Measurements from ENCODE around the gene CD34. TPM values are rescaled to one million over a fixed set of nuclear protein-coding genes. Genes with fewer than 3 reads are reported as not detected.
A peak's percentile ranks its signal among the peaks of the same experiment; 100 is the strongest.

The CD34 gene
- total RNA-seq, 2 donors from 2014 or later: 0.05 to 0.09 TPM

DNA sequence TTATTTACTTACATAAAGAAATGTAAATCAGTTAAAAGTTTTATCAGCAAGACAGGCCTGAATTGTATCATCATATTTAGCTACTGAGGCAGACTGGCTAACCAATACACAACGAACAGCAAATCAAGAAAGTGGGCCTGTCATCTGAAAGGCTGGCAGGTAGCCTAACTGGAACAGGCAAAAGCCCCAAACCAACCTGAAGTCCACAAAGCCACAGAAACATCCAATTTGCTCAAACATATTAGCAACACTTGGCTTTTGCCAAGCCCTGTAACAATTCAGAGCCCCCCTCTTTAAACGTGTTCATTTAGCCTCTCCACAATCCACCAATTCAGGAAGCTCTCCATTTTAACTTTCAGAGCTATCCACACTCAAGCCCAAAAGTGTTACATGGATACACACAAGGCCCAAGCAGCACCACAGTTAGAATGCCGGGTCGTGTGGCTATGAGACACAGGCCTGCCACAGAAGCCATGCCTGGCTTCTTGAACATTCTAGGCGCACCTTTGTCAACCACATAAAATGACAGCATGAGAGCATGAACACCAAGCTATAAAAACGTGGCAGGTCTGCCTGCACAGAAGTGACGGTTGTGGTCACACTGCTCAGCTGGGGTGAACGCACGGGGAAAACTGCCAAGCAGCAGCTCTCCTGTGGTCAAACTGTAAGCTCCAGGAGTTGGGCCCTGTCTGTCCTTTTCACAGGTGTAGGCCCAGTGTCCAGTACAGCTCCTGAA lies 49.3 kb downstream of the CD34 start:
- Mint-ChIP-seq H3K27me3 (ENCODE audit: low read depth) (no peaks in the 10 kb centered on the region), H3K27ac (peak overlapping the region; percentile 93), H3K4me3 (peak overlapping the region; percentile 52 to 82), H3K4me1 (ENCODE audit: low read depth) (peaks cover 57% of the 10 kb centered on the region), H3K36me3 (ENCODE audit: insufficient read depth in 2 of 2) (peaks cover 8 to 18% of the 10 kb centered on the region in 2 donors), H3K9me3 (no peaks in the 10 kb centered on the region)
- ATAC-seq (replicated peaks in 1 of 2) (peak; percentile 88 to 89), DNase-seq (peak; percentile 56 to 61)

DNA sequence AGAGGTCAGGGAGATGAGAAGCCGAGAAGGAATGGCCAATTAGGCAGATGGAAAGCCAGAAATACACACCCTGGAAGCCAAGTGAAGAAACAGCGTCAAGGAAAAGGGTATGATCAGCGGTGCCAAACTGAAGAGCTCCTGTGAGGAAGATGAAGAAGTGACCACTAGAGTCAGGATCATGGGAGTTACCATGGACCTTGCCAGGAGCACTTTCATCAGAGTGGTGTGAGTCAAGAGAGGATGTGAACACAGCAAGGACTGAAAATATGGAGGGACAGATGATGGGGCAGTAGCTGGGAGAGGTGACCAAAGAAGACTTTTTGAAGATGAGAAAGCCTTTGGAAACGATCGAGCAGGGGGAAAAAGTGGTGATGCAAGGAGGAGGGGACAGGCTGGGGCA lies 50.4 kb downstream of the CD34 start:
- Mint-ChIP-seq H3K27ac (no peak overlapping the region), H3K27me3 (ENCODE audit: low read depth) (no peaks in the 10 kb centered on the region), H3K36me3 (ENCODE audit: insufficient read depth in 2 of 2) (peaks cover 7 to 11% of the 10 kb centered on the region in 2 donors), H3K4me1 (ENCODE audit: low read depth) (peaks cover 55% of the 10 kb centered on the region), H3K9me3 (no peaks in the 10 kb centered on the region), H3K4me3 (no peak overlapping the region)
- ATAC-seq (replicated peaks in 1 of 2) (no peak), DNase-seq (no peak)

DNA sequence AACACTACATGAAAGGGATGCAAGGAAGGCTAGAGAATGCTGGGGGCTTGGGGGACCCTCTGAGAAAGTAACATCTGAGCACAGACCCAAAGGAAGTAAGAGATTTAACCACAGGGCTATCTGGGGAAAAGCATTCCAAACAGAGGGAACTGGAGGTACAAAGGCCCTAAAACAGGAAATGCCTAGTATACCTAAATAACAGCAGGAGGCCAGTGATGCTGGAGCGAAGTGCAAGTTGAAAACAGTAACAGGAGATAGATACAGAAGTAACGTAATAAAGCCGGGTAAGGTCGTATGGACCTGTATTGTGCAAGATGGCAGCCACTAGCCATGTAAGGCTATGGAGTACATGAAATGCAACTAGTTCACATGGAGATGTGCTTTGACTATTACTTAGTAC lies 52.1 kb downstream of the CD34 start:
- ATAC-seq (replicated peaks in 1 of 2) (no peak), DNase-seq (no peak)
- Mint-ChIP-seq H3K9me3 (no peaks in the 10 kb centered on the region), H3K4me3 (no peak overlapping the region), H3K4me1 (ENCODE audit: low read depth) (peaks cover 44% of the 10 kb centered on the region), H3K27me3 (ENCODE audit: low read depth) (no peaks in the 10 kb centered on the region), H3K36me3 (ENCODE audit: insufficient read depth in 2 of 2) (peaks cover 7 to 11% of the 10 kb centered on the region in 2 donors), H3K27ac (no peak overlapping the region)

DNA sequence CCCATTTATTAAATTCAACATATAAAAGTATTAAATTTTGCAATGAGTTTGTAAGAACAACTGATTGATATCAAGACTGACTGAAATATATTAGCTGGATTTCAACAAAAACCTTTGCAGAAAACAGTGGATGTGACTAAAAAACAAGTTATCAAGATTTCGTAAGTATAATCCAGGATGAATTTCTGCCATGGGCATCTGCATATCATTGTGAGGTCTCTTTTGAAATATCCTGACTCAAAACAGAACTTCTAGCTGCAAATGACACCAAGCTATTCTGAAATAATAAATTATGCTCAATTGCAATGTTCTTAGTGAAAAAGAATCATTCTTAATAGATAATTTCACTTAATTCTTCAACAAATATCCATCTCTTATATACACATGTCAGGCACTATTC lies 52.6 kb downstream of the CD34 start:
- H3K4me3 Mint-ChIP-seq: no peak overlapping the region
- peaks cover 6 to 10% of the 10 kb centered on the region in 2 donors for H3K36me3 Mint-ChIP-seq (ENCODE audit: insufficient read depth in 2 of 2)

DNA sequence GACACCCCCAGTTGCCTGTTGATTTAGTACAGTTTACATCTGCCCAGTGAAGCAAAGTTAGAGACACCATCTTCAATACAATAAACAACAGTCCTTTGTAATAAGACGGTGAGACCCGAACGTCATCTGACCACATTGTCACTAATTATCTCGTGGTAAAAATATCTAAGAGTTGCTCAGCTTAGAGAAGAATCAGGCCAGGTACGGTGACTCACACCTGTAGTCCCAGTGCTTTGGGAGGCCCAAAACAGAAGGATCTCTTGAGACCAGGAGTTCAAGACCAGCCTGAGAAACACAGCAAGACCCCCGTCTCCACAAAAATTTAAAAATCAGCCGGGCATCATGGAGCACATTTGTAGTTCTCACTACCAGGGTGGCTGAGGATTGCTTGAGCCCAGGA lies 53.5 kb downstream of the CD34 start:
- ATAC-seq (replicated peaks in 1 of 2): no peak
- peaks cover 44% of the 10 kb centered on the region for H3K4me1 Mint-ChIP-seq (ENCODE audit: low read depth)

More for the DNA sequence above, 52.6 kb downstream of the CD34 start:
- peaks cover 44% of the 10 kb centered on the region for H3K4me1 Mint-ChIP-seq (ENCODE audit: low read depth)
- DNase-seq: no peak
- H3K27ac Mint-ChIP-seq: no peak overlapping the region
- H3K27me3 Mint-ChIP-seq (ENCODE audit: low read depth): no peaks in the 10 kb centered on the region
- no peaks in the 10 kb centered on the region for H3K9me3 Mint-ChIP-seq
- no peak for ATAC-seq (replicated peaks in 1 of 2)

DNA sequence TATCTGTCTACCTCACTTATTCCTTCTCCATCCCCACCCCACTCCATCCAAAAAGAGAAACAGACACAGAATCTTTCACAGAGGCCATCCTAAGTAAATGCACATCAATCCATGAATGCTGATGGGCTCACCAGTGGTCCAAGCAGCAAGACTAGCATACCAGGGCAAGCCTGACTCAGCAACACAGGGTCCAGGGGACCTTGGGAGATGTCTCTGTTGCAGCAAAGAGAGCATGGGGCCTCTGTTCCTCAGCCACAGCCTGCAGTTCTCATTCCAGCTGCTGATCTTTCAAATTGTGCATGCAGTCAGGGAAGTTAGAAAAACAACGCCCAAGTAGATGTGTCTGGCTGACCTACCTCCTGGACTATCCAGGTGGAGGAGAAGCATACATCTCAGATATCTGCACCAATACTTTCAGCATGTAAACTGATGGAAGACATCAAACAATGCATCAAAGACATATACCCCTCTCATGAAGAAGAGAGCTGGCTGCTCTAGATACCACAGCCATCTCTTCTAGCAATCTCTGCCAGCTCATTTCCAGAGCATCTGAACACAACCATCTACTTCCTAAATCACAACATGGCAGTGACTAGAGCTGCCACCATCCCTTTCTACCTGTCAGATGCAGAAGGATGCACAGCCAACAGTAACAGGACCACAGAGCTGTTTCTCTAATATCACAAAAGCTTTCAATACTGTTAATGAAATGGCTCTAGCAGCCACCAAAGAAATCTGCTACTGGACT lies 54.5 kb downstream of the CD34 start:
- Mint-ChIP-seq H3K36me3 (ENCODE audit: insufficient read depth in 2 of 2) (peaks cover 0 to 2% of the 10 kb centered on the region in 2 donors), H3K27me3 (ENCODE audit: low read depth) (no peaks in the 10 kb centered on the region), H3K9me3 (no peaks in the 10 kb centered on the region), H3K4me1 (ENCODE audit: low read depth) (peaks cover 37% of the 10 kb centered on the region), H3K27ac (no peak overlapping the region), H3K4me3 (no peak overlapping the region)
- DNase-seq (no peak), ATAC-seq (replicated peaks in 1 of 2) (peak in 1 of 2 donors; percentile 75)

More for the DNA sequence above, 53.5 kb downstream of the CD34 start:
- no peak overlapping the region for H3K27ac Mint-ChIP-seq
- H3K9me3 Mint-ChIP-seq: no peaks in the 10 kb centered on the region
- H3K27me3 Mint-ChIP-seq (ENCODE audit: low read depth): no peaks in the 10 kb centered on the region
- peaks cover 2 to 4% of the 10 kb centered on the region in 2 donors for H3K36me3 Mint-ChIP-seq (ENCODE audit: insufficient read depth in 2 of 2)
- DNase-seq: no peak
- no peak overlapping the region for H3K4me3 Mint-ChIP-seq

DNA sequence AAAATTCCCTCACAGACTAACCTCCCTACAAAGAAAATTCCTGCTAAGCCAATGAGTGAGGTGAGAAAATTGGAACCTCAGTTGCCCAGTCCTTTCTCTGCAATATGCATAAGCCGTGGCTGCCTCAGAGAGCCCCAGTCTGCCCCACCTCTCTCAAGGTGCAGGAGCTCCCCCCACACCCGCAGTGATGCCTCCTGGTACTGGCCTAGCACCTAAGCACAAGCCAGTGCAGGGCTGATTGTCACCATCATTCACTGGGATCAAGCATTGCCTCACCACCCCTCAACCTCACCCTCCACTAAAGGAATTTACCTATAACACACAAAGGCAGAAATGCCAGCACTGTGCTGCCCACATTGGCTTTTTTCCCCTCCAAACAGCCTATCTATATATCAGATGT lies 56.9 kb downstream of the CD34 start:
- Mint-ChIP-seq H3K27ac (no peak overlapping the region), H3K4me3 (no peak overlapping the region), H3K9me3 (no peaks in the 10 kb centered on the region), H3K36me3 (ENCODE audit: insufficient read depth in 2 of 2) (peaks cover 0 to 2% of the 10 kb centered on the region in 2 donors), H3K27me3 (ENCODE audit: low read depth) (no peaks in the 10 kb centered on the region), H3K4me1 (ENCODE audit: low read depth) (peaks cover 41% of the 10 kb centered on the region)
- ATAC-seq (replicated peaks in 1 of 2) (no peak), DNase-seq (no peak)

DNA sequence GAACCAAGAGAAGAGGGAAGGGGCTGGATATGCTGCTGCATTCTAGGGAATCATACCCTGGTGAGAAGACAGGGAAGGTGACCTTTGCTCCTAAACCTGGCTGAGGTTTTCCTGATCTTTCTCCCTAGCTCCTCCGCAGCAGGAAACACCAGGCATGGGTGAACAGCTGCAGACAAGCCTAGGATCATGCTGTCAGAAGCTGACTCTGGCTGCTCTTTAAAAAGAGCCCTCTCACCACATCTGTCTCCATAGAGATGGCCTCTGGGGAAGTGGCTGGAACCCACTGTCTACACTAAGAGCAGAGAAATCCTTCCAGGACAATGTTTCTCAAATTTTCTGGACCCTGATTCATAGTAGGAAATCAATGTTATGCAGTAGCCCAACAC lies 57.6 kb downstream of the CD34 start:
- Mint-ChIP-seq H3K4me1 (ENCODE audit: low read depth) (peaks cover 48% of the 10 kb centered on the region), H3K27me3 (ENCODE audit: low read depth) (no peaks in the 10 kb centered on the region), H3K36me3 (ENCODE audit: insufficient read depth in 2 of 2) (peaks cover 0 to 2% of the 10 kb centered on the region in 2 donors), H3K4me3 (no peak overlapping the region), H3K27ac (no peak overlapping the region), H3K9me3 (no peaks in the 10 kb centered on the region)
- DNase-seq (no peak), ATAC-seq (replicated peaks in 1 of 2) (no peak)

DNA sequence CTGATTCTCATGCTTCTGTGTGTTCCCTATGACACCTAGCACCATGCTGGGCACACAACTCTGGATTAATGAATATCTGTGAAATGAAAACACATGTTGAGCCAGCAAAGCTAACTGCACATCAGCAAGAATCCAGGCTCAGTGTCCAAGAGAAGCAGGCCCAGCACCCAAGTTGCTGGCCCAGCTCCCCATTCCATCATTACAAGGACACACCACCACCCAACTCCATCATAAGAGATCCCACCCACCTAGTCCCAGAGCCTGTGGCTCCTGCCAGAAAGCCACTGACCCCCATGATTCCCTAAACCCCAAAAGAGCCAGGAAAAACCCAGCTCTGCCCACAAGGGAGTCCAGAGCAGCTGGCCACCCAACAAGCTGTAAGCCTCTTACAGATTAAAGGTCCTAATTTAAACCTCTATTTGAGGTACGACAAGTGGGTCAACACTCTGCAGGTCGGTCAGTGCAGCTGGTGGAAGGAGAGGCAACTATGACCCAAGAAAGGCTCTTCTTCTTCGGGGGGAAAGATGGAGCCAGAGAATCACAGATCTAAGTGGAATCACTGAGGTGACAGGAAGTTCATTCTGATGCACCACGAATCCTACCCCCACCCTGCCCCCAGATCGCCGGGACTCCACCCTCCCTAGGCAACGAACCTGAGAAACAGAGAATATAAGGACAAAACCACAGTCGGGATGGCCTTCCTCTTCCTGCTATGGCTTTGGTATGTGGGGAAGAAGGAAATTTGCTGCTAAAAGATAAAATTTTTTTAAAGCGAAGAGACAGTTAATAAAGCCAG lies 58.2 kb downstream of the CD34 start:
- Mint-ChIP-seq H3K4me3 (no peak overlapping the region), H3K27ac (no peak overlapping the region), H3K4me1 (ENCODE audit: low read depth) (peaks cover 54% of the 10 kb centered on the region), H3K36me3 (ENCODE audit: insufficient read depth in 2 of 2) (peaks cover 0 to 2% of the 10 kb centered on the region in 2 donors), H3K27me3 (ENCODE audit: low read depth) (no peaks in the 10 kb centered on the region), H3K9me3 (no peaks in the 10 kb centered on the region)
- ATAC-seq (replicated peaks in 1 of 2): no peak
- DNase-seq: no peak

DNA sequence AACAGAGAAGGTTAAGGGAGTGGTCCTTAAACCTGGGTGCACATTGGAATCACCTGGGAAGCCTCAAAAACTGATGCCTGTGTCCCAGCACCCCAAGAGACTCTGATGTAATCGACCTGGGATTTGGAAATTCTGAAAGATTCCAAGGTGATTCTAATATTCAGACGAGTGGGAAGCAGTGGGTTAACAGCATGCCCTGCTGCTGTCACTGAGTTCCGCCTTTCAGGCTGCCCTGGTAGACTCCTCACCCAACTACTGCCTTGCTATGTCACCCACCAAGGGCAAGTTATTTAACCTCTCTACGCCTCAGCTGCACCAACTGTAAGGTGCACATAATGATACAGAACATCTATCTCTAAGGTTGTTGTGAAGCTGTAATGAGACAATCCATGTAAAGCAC lies 59.2 kb downstream of the CD34 start:
- no peak for ATAC-seq (replicated peaks in 1 of 2)
- Mint-ChIP-seq H3K4me1 (ENCODE audit: low read depth) (peaks cover 59% of the 10 kb centered on the region), H3K36me3 (ENCODE audit: insufficient read depth in 2 of 2) (peaks cover 0 to 2% of the 10 kb centered on the region in 2 donors), H3K4me3 (no peak overlapping the region), H3K27ac (peak overlapping the region; percentile 32), H3K27me3 (ENCODE audit: low read depth) (no peaks in the 10 kb centered on the region), H3K9me3 (no peaks in the 10 kb centered on the region)
- no peak for DNase-seq

DNA sequence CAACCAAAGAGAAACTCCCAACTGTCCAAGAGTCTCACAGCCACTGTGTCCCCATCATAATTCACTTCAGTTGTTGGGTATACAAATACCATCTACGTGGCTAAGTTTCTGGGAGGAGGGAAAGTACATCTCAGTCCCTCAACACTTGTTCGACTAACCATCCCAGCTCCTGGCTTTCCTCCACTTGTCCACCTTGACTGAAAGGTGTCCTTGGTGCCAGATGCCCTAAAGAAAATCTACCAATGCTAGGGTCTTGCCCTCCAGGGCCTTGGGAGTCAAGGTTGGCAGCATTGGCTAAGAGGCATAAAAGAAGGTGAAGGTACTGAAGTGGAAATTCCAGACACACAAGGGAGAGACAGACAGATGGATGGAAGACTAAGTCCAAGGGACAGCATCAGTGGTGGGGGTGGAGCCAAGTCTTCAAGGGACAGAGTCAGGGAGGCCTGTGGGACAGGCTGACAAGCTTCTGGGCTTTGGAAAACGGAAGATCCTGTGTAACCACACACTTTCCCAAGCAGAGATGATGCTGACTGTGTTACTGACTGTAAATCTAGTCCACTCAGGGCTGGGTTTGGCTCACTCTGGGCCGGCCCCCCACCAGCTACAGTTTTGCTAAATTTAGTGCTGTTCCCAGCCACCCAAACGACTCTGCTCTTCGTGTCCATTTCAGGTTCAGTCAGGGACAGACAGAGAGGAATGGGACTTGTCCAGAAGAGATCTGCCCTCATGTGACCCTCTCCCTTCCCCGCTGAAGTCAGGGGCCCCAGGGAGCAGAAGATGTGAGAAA lies 60.1 kb downstream of the CD34 start:
- ATAC-seq (replicated peaks in 1 of 2) (no peak), DNase-seq (no peak)
- peak overlapping the region; percentile 32 for H3K27ac Mint-ChIP-seq
- H3K36me3 Mint-ChIP-seq (ENCODE audit: insufficient read depth in 2 of 2): peaks cover 0 to 2% of the 10 kb centered on the region in 2 donors
- H3K9me3 Mint-ChIP-seq: no peaks in the 10 kb centered on the region
- H3K27me3 Mint-ChIP-seq (ENCODE audit: low read depth): no peaks in the 10 kb centered on the region
- H3K4me3 Mint-ChIP-seq: no peak overlapping the region
- H3K4me1 Mint-ChIP-seq (ENCODE audit: low read depth): peaks cover 50% of the 10 kb centered on the region

DNA sequence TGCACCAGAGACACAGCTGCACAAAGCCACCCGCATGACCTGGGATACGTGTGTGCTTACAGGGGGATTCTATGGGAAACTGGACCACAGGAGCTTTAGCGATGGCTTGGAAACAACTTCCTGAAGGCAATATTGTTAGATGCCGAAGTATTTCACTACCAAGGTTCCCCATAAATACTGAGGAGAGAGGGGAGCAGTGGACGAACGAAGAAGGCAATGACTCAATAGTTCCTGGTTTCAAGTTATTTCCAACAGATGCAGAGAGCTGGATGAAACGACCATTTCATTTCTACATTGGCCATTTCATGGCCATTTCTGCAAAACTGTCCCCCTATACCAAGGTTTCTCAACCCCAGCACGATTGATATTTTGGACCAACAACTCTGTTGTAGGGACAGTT lies 61.3 kb downstream of the CD34 start:
- DNase-seq (no peak), ATAC-seq (replicated peaks in 1 of 2) (no peak)
- Mint-ChIP-seq H3K4me3 (no peak overlapping the region), H3K27ac (no peak overlapping the region), H3K36me3 (ENCODE audit: insufficient read depth in 2 of 2) (peaks cover 1 to 2% of the 10 kb centered on the region in 2 donors), H3K4me1 (ENCODE audit: low read depth) (peaks cover 58% of the 10 kb centered on the region), H3K27me3 (ENCODE audit: low read depth) (no peaks in the 10 kb centered on the region), H3K9me3 (no peaks in the 10 kb centered on the region)

All from activated T-cell treated with anti-CD3 and anti-CD28 coated beads, Interleukin-2, amount 50 U/mL, for 72 hours (primary cell).